Brain microvascular endothelial cell (primary cell): ENCODE data around the gene BRMS1L.

Experiments
- DNase-seq: peaks from one replicate; pipeline ENCODE4 v3.0.0-alpha.2; 2020
- H3K27ac ChIP-seq: fragments of 250-450 bp; sonication (Bioruptor Pico); 2 replicates; pipeline ENCODE4 v1.5.1; 2020; ENCODE audit warnings: mild to moderate bottlenecking, moderate library complexity
- H3K27me3 ChIP-seq: fragments of 250-450 bp; sonication (Bioruptor Pico); replicated peaks from 2 replicates; pipeline ENCODE4 v1.5.1; 2020; ENCODE audit warnings: mild to moderate bottlenecking
- H3K36me3 ChIP-seq: fragments of 250-450 bp; sonication (Bioruptor Pico); replicated peaks from 2 replicates; pipeline ENCODE4 v1.5.1; 2020; ENCODE audit warnings: mild to moderate bottlenecking
- H3K4me3 ChIP-seq: 2 replicates; pipeline ENCODE4 v1.5.1; 2011; ENCODE audit warnings: low read depth, mild to moderate bottlenecking, control low read depth, low read length, moderate library complexity
- in situ Hi-C: cut with HindIII; loops from 2 replicates; pipeline ENCODE4 v1.10.0; 2017; ENCODE audit warnings: low sequenced_read_pairs, low pct_ligation_motif_present
- TF ChIP-seq, protein P1 (sequence below): IDR thresholded peaks from 2 replicates; pipeline ENCODE4 v1.5.1; 2011; ENCODE audit warnings: low read depth, mild to moderate bottlenecking, moderate library complexity, low read length, control low read depth, inconsistent platforms; ENCODE audit errors: missing control alignments

BRMS1L gene

DNA sequence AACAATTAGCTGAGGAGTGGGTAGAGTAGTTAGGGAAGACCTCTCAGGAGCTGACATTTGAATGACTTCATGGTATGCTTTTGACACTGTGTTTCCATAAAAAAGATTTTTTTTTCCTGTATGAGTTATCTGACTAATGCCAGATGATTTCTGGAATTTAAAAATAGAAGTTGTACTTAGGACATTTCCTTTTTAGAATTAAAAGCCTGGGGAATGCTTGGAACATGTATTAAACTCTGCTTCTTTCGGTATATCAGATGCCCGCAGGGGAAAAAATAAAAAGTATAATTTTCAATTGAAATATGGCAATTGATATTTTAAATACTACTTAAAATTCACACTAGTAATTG lies 41.1 kb downstream of the BRMS1L start:
- in situ Hi-C loops = no loop called here
- TF ChIP-seq, protein P1, sequence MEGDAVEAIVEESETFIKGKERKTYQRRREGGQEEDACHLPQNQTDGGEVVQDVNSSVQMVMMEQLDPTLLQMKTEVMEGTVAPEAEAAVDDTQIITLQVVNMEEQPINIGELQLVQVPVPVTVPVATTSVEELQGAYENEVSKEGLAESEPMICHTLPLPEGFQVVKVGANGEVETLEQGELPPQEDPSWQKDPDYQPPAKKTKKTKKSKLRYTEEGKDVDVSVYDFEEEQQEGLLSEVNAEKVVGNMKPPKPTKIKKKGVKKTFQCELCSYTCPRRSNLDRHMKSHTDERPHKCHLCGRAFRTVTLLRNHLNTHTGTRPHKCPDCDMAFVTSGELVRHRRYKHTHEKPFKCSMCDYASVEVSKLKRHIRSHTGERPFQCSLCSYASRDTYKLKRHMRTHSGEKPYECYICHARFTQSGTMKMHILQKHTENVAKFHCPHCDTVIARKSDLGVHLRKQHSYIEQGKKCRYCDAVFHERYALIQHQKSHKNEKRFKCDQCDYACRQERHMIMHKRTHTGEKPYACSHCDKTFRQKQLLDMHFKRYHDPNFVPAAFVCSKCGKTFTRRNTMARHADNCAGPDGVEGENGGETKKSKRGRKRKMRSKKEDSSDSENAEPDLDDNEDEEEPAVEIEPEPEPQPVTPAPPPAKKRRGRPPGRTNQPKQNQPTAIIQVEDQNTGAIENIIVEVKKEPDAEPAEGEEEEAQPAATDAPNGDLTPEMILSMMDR = no peak

GRCh38 chr14:35875296-35875695 lies 49.2 kb downstream of the BRMS1L start:
- no peak overlapping the region for H3K4me3 ChIP-seq
- peak; percentile 11 for DNase-seq
- H3K27ac ChIP-seq = no peak overlapping the region
- H3K27me3 ChIP-seq = no peaks in the 10 kb centered on the region
- TF ChIP-seq, protein P1 = no peak
- no peaks in the 10 kb centered on the region for H3K36me3 ChIP-seq
- in situ Hi-C loops = no loop called here

More for the DNA sequence above, 41.1 kb downstream of the BRMS1L start:
- H3K27ac ChIP-seq = no peak overlapping the region
- H3K4me3 ChIP-seq = no peak overlapping the region
- no peaks in the 10 kb centered on the region for H3K36me3 ChIP-seq
- DNase-seq = no peak
- H3K27me3 ChIP-seq = no peaks in the 10 kb centered on the region

GRCh38 chr14:35877276-35877675 lies 51.1 kb downstream of the BRMS1L start:
- peak; percentile 7 for DNase-seq
- H3K4me3 ChIP-seq = no peak overlapping the region
- no peaks in the 10 kb centered on the region for H3K27me3 ChIP-seq
- in situ Hi-C loops = no loop called here
- H3K36me3 ChIP-seq = no peaks in the 10 kb centered on the region
- TF ChIP-seq, protein P1 = no peak
- H3K27ac ChIP-seq = no peak overlapping the region

DNA sequence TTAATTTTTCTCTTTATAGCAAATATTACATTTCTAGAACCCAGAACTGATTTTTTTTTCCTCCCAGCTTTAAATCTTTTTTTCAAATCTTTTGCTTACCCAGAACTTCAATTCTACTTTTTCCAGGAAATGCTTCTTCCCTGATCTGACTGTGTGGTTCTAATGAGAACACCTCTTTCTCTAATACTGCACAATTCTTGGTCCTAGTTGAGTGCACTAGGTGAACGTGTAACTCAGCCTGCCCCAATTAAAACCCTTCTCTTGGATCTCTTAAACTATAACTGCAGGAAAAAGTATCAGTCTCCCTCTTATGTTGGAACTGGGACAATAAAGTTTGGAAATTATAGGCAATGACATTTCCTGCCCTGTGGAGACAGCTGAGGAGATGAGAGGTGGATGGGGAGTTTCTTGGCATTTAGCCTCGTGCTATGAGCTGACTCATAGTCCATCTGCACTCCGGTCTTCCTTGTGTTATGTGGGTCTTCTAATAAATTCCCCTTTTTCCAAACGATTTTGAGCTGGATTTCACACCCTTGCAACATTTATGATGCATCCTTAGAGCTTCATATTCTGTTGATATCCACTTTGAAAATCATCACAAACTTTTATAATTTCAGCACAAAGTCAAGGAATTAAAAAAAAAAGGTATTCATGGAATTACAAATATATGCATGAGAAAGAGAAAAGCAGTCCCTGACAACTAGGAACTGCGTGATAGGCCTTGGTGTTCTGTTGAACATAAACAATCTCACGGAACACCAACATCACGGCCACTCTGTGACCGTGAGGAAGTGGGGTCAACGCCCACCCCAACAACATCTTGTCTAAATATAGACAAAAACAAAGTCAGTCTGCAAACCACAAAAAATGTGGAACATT lies 52.4 kb downstream of the BRMS1L start:
- H3K27ac ChIP-seq = peak overlapping the region; percentile 75
- H3K27me3 ChIP-seq = no peaks in the 10 kb centered on the region
- no peaks in the 10 kb centered on the region for H3K36me3 ChIP-seq
- TF ChIP-seq, protein P1 = no peak
- no peak overlapping the region for H3K4me3 ChIP-seq
- in situ Hi-C loops = no loop called here
- peak; percentile 90 for DNase-seq

DNA sequence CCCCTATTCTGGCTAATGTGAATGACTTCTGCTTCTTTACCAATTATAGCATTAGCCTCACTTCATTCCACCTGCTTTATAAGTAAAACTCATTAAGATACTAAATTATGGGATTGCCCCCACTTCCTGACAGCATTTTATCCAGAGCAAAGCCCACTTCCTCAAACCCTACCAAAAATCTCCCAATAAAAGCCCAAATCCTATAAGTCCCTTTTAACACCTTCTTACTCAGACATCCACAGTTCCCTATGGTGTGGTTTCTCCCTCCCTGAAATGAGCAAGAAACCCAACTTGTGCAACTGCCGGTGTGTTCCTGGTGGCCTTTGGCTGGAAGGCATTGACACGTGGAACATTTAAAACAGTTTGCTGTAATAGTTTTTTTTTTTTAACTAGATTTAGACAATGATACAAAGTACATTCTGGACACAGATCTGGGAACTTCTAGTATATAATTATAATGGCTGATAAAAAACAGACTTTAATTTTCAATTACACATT lies 53.1 kb downstream of the BRMS1L start:
- no peaks in the 10 kb centered on the region for H3K36me3 ChIP-seq
- TF ChIP-seq, protein P1 = no peak
- in situ Hi-C loops = no loop called here
- no peak overlapping the region for H3K4me3 ChIP-seq
- no peaks in the 10 kb centered on the region for H3K27me3 ChIP-seq
- H3K27ac ChIP-seq = peak overlapping the region; percentile 75
- no peak for DNase-seq
